ENCODE data around the gene PKNOX1.
"Not testable (repeated sequence)": the region's sequence is repeated elsewhere in the genome, so short reads cannot be mapped to it uniquely, and the experiment has no call there.

Gene PKNOX1

DNA sequence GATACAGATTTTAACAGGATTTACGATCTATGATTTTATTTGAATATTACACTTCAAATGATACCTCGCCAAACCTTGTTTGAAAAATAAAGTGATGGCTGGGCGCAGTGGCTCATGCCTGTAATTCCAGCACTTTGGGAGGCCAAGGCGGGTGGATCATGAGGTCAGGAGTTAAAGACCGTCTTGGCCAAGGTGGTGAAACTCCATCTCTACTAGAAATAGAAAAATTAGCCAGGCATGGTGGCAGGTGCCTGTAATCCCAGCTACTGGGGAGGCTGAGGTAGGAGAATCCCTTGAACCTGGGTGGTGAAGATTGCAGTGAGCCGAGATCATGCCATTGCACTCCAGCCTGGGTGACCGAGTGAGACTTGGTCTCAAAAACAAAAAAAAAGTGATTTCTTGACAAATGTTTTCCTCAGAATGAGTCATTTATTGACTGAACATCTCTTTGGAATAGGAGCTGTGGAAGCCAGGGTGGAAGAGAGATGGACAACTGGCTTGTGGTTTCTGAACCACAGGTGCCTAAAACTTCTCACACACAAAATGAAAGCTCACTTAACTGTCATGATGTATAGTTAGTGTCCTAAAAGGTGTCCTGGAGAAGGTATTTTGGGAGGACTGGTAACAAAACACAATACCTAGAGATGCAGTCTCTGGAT is 11.9 kb downstream of the PKNOX1 start:
- DNase-seq: no peak

DNA sequence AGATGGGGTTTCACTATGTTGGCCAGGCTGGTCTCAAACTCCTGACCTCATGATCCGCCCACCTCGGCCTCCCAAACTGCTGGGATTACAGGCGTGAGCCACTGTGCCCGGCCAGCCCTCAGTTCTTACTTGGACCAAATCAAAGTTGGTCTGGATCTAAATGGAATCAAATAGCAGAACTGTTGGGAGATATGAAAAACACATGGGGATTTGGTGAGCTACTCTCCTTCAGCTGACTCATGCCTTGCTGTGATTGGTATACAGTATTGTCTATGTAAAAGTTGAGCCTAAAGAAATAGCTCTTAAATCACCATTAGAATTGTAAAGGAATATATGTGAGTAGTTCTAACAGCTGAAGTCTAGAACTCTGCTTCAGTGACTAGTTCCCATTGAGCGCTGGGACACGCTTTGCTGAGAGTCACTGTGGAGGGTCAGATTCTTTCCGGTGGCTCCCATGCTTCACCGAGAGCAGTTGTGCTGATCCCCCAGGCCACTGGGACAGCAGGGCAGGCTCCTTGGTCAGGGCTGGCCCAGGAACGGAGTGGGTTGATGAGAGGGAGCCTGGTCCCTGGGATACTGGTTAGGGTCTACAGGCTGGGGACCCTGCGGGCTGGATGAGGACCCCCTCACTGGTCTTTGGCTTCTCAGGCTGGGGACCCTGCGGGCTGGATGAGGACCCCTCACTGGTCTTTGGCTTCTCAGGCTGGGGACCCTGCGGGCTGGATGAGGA is 14.0 kb downstream of the PKNOX1 start:
- DNase-seq: peak; percentile 13

DNA sequence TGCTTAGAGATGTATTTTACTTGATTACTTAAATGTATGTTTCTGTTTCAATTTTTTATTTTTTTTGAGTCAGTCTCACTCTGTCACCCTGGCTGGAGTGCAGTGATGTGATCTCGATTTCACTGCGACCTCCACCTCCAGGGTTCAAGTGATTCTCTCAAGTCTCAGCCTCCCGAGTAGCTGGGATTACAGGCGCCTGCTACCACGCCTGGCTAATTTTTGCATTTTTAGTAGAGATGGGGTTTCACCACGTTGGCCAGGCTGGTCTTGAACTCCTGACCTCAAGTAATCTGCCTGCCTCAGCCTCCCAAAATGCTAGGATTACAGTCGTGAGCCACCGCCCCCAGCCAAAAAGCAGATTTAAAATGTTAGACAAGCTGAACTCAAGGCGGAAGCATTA is 15.0 kb downstream of the PKNOX1 start:
- not testable (repeated sequence) for DNase-seq

DNA sequence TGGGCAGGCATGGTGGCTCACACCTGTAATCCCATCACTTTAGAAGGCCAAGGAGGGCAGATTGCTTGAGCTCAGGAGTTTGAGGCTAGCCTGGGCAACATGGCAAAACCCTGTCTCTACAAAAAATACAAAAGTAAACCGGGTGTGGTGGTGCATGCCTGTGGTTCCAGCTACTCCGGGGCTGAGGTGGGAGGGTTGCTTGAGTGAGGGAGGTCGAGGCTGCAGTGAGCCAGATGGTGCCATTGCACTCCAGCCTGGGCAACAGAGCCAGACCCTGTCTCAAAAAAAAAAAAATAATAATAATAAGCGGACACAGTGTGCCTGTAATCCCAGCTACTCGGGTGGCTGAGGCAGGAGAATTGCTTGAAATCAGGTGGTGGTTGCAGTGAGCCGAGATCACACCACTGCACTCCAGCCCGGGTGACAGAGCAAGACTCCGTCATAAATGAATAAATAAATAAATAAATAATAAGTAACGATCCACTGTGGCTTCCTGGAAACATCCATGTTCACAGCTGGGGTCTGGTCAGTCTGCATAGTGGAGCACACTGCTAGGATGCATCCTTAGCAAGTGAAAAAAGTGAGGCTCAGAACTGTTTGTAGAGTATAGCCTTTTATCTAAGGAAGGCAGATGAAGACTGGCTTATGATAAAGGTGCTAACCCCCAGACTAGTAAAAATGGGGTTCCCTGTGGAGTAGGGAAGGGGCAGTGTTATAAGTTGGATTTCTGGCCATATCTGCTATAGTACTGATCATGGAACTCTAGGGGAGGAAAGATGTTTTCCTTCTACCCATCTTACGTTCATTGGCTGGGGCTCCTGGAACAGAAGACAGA is 15.7 kb downstream of the PKNOX1 start:
- no peak for DNase-seq

DNA sequence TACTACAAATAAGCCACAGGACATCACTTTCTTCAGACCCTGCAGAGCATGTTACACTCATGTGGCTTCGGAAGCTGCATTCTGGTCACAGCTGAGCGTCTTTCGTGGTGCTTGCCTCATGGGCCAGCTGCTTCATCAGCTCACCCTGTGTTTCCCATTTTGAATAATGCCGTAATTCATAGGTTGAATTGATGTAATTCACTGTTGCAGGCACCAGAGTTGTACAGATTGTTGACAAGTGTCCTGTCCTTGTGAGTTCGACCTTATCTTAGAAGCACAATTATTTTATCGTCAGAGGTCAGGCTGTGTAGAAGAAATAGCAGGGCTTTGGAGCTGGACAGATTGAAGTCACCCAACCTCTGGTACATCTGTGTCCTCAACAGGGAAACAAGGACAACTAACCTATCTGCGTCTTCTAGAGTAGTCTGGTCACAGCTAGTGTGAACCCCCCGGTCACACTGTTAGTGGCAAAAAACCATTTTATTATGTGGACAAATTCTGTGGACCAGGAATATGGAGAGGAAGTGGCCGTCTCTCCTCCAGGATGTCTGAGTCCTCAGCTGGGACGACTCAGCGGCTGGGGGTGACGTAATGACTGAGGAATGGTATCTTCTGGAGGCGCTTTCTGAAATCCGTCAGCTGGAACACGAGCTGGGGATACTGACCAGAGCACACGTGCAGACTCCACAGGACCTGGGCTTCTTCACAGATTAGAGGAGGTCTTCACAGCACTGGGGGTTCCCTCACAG is 17.8 kb downstream of the PKNOX1 start:
- DNase-seq: no peak

- DNase-seq: no peak
Observed at GRCh38 chr21:42993051-42993712, 18.8 kb downstream of the PKNOX1 start.

DNA sequence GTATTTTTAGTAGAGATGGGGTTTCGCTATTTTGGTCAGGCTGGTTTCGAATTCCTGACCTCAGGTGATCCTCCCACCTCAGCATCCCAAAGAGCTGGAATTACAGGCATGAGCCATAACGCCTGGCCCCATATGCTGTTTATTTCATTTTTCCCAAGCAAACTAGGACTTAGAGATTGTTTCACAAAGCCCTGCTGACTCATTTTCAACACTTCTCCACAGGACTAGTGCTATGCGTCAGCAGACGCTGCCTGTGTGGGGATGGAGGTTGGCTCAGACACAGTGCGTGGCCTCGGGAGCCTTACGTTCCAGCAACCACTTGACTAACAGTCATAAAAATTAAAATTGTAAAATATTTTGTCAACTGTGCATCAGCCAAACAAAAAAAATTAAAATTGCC is 22.7 kb downstream of the PKNOX1 start:
- DNase-seq: no peak

DNA sequence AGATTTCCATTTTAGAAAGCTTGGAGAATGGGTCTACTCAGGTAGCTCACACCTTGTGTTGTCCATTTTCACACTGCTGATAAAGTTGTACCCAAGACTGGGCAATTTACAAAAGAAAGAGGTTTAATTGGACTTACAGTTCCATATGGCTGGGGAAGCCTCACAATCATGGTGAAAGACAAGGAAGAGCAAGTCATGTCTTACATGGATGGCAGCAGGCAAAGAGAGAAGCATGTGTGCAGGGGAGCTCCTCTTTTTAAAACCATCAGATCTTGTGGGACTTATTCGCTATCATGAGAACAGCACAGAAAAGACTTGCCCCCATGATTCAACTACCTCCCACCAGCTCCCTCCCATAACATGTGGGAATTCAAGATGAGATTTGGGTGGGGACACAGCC is 23.6 kb downstream of the PKNOX1 start:
- DNase-seq: not testable (repeated sequence)

DNA sequence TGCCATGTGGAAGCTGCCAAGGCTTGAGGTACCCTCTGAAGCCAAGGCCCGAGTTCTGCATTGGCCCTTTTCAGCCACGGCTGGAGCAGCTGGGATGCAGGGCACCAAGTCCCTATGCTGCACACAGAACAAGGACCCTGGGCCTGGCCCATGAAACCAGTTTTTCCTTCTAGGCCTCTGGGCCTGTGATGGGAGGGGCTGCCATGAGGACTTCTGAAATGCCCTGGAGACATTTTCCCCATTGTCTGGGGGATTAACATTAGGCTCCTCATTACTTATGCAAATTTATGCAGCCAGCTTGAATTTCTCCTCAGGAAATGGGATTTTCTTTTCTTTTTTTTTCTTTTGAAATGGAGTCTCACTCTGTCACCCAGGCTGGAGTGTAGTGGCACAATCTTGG is 24.8 kb downstream of the PKNOX1 start:
- DNase-seq: not testable (repeated sequence)

GRCh38 chr21:43000041-43000440 is 25.7 kb downstream of the PKNOX1 start:
- not testable (repeated sequence) for DNase-seq

DNA sequence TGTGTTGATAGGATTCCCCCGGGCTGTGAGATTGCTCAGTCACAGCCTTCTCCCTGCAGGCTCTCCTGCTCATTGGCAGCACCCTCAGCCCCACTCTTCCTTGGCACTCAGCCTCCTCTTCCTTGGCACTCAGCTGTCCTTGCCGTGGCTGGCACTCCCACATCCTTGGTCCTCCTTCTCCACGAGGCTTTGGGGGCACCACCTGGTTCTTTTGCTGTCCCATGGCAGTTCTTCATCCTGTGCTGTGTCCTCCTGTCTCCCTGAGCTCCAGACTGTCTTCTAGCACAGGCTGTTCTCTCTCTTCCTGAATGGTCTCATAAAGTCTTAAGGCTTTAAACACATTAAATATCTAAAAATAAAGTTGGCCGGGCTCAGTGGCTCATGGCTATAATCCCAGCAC is 27.0 kb downstream of the PKNOX1 start:
- no peak for DNase-seq

- DNase-seq: no peak
Observed at GRCh38 chr21:43004926-43005325, 30.6 kb downstream of the PKNOX1 start.

- DNase-seq: no peak
Observed at GRCh38 chr21:43005635-43006034, 31.3 kb downstream of the PKNOX1 start.

DNA sequence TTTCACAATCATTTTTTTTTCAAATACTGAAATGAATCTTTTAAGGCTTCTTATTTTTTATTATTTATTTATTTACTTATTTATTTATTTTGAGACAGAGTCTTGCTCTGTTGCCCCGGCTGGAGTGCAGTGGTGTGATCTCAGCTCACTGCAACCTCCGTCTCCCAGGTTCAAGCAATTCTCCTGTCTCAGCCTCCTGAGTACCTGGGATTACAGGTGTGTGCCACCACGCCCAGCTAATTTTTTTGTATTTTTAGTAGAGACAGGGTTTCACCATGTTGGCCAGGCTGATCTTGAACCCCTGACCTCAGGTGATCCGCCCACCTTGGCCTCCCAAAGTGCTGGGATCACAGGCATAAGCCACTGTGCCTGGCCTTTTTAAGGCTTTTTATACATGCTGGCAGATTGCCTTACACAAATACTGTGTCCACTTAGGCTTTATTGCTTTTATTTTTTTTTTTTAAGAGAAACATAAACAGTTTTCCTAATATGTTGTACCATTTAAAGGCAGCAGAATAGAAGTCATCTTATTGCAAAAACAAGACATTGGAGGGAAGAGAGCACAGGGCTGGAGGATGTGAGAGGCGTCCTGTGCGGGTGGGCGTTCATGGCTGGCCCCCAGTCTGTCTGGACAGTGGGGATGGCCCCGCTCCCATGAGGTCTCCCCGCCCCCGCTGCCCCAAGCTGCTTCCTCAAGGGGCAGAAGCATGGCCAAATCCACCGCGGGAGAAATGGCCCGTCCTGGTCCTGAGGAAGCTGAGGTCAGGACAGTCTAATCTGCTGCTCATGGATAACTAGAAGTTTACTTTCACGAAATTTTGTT is 31.9 kb downstream of the PKNOX1 start:
- DNase-seq: not testable (repeated sequence)

- DNase-seq: no peak
Observed at GRCh38 chr21:43006874-43007208, 32.5 kb downstream of the PKNOX1 start.

DNA sequence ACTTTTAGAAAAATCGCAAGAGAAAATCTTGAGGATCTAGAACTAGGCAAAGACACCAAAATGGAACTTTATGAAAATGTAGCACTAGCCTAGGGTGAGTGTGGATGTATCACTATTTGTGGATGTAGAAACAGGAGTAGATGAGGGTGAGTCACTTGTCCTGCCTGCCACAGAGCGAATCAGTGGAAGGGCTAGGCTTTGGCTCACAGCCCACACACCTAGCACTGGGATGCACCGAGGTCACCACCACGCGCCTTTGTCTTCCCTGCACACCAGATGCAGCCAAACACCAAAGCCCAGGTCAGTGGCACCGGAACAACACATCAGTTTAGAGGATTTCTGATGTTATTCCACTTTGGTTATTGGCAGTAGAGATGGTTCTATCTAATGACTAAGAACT is 38.2 kb downstream of the PKNOX1 start:
- no peak for DNase-seq

- no peak for DNase-seq
Observed at GRCh38 chr21:43015906-43016540, 41.7 kb downstream of the PKNOX1 start.

- DNase-seq: no peak
Observed at GRCh38 chr21:43016728-43017127, 42.4 kb downstream of the PKNOX1 start.

DNA sequence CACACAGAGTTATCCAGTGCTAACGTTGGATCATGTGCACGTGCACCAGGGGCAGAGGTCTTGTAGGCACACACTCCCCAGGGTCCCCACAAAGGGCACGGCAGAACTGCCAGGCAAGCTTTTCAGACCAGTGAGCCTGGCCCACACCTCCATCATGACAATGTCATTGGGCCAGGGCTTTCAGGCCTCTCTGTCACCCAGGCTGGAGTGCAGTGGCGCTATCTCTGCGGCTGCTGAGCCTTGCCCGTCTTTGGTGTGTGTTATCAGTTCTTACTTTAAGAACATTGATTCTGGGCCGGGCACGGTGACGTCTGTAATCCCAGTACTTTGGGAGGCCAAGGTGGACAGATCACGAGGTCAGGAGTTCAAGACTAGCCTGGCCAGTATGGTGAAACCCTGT is 44.2 kb downstream of the PKNOX1 start:
- DNase-seq: no peak

DNA sequence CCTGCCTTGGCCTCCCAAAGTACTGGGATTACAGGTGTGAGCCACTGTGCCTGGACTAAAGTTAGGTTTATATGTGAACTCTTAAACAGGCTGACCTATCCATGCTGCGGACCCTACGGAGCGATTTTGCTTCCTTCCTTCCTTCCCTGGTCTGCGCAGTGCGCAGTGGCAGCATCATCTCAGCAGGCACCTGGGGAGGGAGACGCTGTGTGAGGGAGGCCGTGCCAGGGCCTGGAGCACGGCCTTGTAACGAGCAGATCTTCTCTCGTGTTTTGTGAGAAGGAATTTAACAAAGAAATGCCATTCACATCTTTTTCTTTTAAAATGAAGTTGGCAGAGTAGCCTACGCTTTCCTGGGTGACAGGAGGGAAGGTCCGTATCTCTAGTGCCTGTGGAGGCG is 45.8 kb downstream of the PKNOX1 start:
- DNase-seq: no peak

DNA sequence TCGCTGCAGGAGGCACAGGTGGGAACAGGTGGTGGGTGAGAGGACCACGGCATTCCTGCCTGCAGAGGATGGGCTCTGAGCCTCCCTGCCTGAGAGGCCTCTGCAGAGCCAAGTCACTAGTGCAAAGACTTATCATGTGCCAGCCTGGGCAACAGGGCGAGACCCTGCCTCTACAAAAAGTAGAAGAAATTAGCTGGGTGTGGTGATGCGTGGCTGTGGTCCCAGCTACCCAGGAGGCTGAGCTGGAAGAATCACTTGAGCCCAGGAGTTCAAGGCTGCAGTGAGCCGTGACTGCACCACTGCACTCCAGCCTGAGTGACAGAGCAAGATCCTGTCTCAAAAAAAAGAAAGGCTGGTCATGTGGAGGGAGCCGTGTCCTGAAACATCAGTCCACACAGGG is 46.4 kb downstream of the PKNOX1 start:
- DNase-seq: no peak

Data from DMS 273 treated with DMSO at 0.1 percent for 48 hours (cell line).